Upper lobe of left lung (tissue), 6 donors: ENCODE data around the gene NFATC2. TPM values are rescaled to one million over a fixed set of nuclear protein-coding genes. Genes with fewer than 3 reads are reported as not detected.

ENCODE experiments used
- ATAC-seq, 2 donors: fragments of 200-7000 bp; cut with Tn5 transposase; one replicate each; pipeline ENCODE4 v1.9.1; 2022; ENCODE audit warnings: mild to moderate bottlenecking in 2 of 2, moderate library complexity in 2 of 2; ENCODE audit not compliant: low FRiP score in 2 of 2
- DNase-seq, 2 donors: peaks; one replicate each; pipeline ENCODE4 v3.0.0-alpha.2; 2019 to 2020
- H3K27ac ChIP-seq, 4 donors: fragments of 200-600 bp; sonication (generic); one replicate each; pipeline ENCODE4 v1.5.1; 2016 to 2019
- H3K27me3 ChIP-seq, 4 donors: fragments of 200-600 bp; sonication (generic); one replicate each; pipeline ENCODE4 v1.5.1; 2017 to 2019
- H3K36me3 ChIP-seq, 4 donors: fragments of 200-600 bp; sonication (generic); one replicate each; pipeline ENCODE4 v1.5.1; 2016 to 2019
- H3K4me1 ChIP-seq, 4 donors: fragments of 200-600 bp; sonication (generic); one replicate each; pipeline ENCODE4 v1.5.1; 2018 to 2019
- H3K4me3 ChIP-seq, 4 donors: fragments of 200-600 bp; sonication (generic); one replicate each; pipeline ENCODE4 v1.5.1; 2017 to 2019; ENCODE audit warnings: mild to moderate bottlenecking in 2 of 4, moderate library complexity in 1 of 4
- H3K9me3 ChIP-seq, 4 donors: fragments of 200-600 bp; sonication (generic); one replicate each; pipeline ENCODE4 v1.5.1; 2018 to 2019
- CTCF ChIP-seq, 6 experiments: fragments of 450-650 bp in 4 of 6; fragments of 200-600 bp in 2 of 6; sonication (generic) in 2 of 6; IDR thresholded peaks; one replicate each; pipeline ENCODE4 v1.5.1; 2016 to 2019; ENCODE audit warnings: antibody characterized with exemption in 6 of 6
- EP300 ChIP-seq, 4 donors: sonication (generic); formaldehyde crosslinking; IDR thresholded peaks; one replicate each; pipeline ENCODE4 v1.5.1; 2017; ENCODE audit warnings: antibody characterized with exemption in 4 of 4, control low read depth in 2 of 4
- POLR2A ChIP-seq, 4 donors: fragments of 450-650 bp; IDR thresholded peaks; one replicate each; pipeline ENCODE4 v1.5.1; 2016 to 2017; ENCODE audit warnings: antibody characterized with exemption in 4 of 4, mild to moderate bottlenecking in 2 of 4
- POLR2AphosphoS5 ChIP-seq, 2 donors: sonication (generic); formaldehyde crosslinking; IDR thresholded peaks; one replicate each; pipeline ENCODE4 v1.5.1; 2017; ENCODE audit warnings: antibody characterized with exemption in 2 of 2
- WGBS, 2 donors: methylation state at CpG; one replicate each; pipeline ENCODE4 v1.1.5; 2017 to 2018; 5-methylcytosine and 5-hydroxymethylcytosine counted together
- total RNA-seq, 6 donors: library from RNA; depleted of rRNA in 4 of 6; stranded (reverse); fragments of >200 nt in 4 of 6; gene quantifications; one replicate each; pipeline versions ENCODE4 v1.1.0 to v1.2.1, GENCODE V29; 2016 to 2021
- donor health status: DM: no; HTN: no; CAD: no; lungs with moderate emphysema.
- donor health status: DM: no; HTN: yes; CAD: no; lungs with severe emphysema.

The NFATC2 gene
- total RNA-seq, 6 donors from 2014 or later, result 5.1 to 28.1 (median 7.6) TPM

- peaks cover 5 to 12% (median 8%) of the 10 kb centered on the region in 4 donors for H3K4me1 ChIP-seq
- 87 to 90% methylated on average over 3 of the region's 3 CpGs for WGBS, 2 donors
- no peaks in the 10 kb centered on the region for H3K9me3 ChIP-seq
- H3K4me3 ChIP-seq, result no peak overlapping the region
- H3K27me3 ChIP-seq, result no peaks in the 10 kb centered on the region
- DNase-seq, result no peak
- peaks cover 0 to 7% (median 3%) of the 10 kb centered on the region in 4 donors for H3K36me3 ChIP-seq
- TF ChIP-seq POLR2AphosphoS5 (IDR thresholded peaks at IDR 0.05), result no peak
- no peak for TF ChIP-seq POLR2A (IDR thresholded peaks at IDR 0.05)
- no peak for TF ChIP-seq EP300 (IDR thresholded peaks at IDR 0.05)
- no peak for TF ChIP-seq CTCF (IDR thresholded peaks at IDR 0.05)
- no peak overlapping the region for H3K27ac ChIP-seq
- ATAC-seq, result no peak
Measured at GRCh38 chr20:51432875-51433274, 109.6 kb downstream of the NFATC2 start.

GRCh38 chr20:51432251-51432784, 110.2 kb downstream of the NFATC2 start:
- WGBS, 2 donors, result 94 to 100% methylated on average over 2 to 27 of the region's 27 CpGs
- Histone ChIP-seq H3K4me1 (peaks cover 5 to 13% (median 9%) of the 10 kb centered on the region in 4 donors), H3K36me3 (peaks cover 0 to 7% (median 3%) of the 10 kb centered on the region in 4 donors), H3K27me3 (no peaks in the 10 kb centered on the region), H3K27ac (no peak overlapping the region), H3K9me3 (no peaks in the 10 kb centered on the region), H3K4me3 (no peak overlapping the region)
- DNase-seq (peak in 1 of 2 donors; percentile 63), ATAC-seq (no peak)
- TF ChIP-seq POLR2A (IDR thresholded peaks at IDR 0.05) (no peak), CTCF (IDR thresholded peaks at IDR 0.05) (no peak), EP300 (IDR thresholded peaks at IDR 0.05) (no peak), POLR2AphosphoS5 (IDR thresholded peaks at IDR 0.05) (no peak)

GRCh38 chr20:51431321-51431720, 111.2 kb downstream of the NFATC2 start:
- DNase-seq (no peak), ATAC-seq (no peak)
- WGBS, 2 donors, result 57 to 66% methylated on average over 5 of the region's 5 CpGs
- H3K4me1 ChIP-seq, result peaks cover 5 to 13% (median 9%) of the 10 kb centered on the region in 4 donors
- H3K9me3 ChIP-seq, result no peaks in the 10 kb centered on the region
- no peak overlapping the region for H3K4me3 ChIP-seq
- H3K27ac ChIP-seq, result no peak overlapping the region
- H3K36me3 ChIP-seq, result peaks cover 0 to 7% (median 3%) of the 10 kb centered on the region in 4 donors
- TF ChIP-seq POLR2AphosphoS5 (IDR thresholded peaks at IDR 0.05), result no peak
- no peak for TF ChIP-seq EP300 (IDR thresholded peaks at IDR 0.05)
- no peak for TF ChIP-seq POLR2A (IDR thresholded peaks at IDR 0.05)
- no peak for TF ChIP-seq CTCF (IDR thresholded peaks at IDR 0.05)
- H3K27me3 ChIP-seq, result no peaks in the 10 kb centered on the region

GRCh38 chr20:51430198-51430950, 112.1 kb downstream of the NFATC2 start:
- Histone ChIP-seq H3K27me3 (no peaks in the 10 kb centered on the region), H3K4me1 (peaks cover 5 to 13% (median 9%) of the 10 kb centered on the region in 4 donors), H3K27ac (no peak overlapping the region), H3K9me3 (no peaks in the 10 kb centered on the region), H3K4me3 (no peak overlapping the region), H3K36me3 (peaks cover 0 to 7% (median 3%) of the 10 kb centered on the region in 4 donors)
- TF ChIP-seq EP300 (IDR thresholded peaks at IDR 0.05) (no peak), POLR2AphosphoS5 (IDR thresholded peaks at IDR 0.05) (no peak), POLR2A (IDR thresholded peaks at IDR 0.05) (no peak), CTCF (IDR thresholded peaks at IDR 0.05) (no peak)
- DNase-seq, result no peak
- WGBS, 2 donors, result 89 to 91% methylated on average over 14 of the region's 14 CpGs
- no peak for ATAC-seq
